Left lobe of liver (tissue), 2 donors: ENCODE measurements around the gene GOLPH3. TPM values are rescaled to one million over a fixed set of nuclear protein-coding genes. Genes with fewer than 3 reads are reported as not detected.
A peak's percentile ranks its signal among the peaks of the same experiment; 100 is the strongest.
"Not testable (repeated sequence)": the region's sequence is repeated elsewhere in the genome, so short reads cannot be mapped to it uniquely, and the experiment has no call there.

Experiments
- ATAC-seq: fragments of 200-7000 bp; cut with Tn5 transposase; one replicate; pipeline ENCODE4 v1.9.1; 2020; ENCODE audit warnings: mild to moderate bottlenecking, moderate library complexity
- DNase-seq: peaks from one replicate; pipeline ENCODE4 v3.0.0-alpha.2; 2020; ENCODE audit warnings: low spot score
- total RNA-seq: library from RNA; stranded (reverse); gene quantifications from one replicate; pipeline ENCODE4 v1.2.1, GENCODE V29; 2021
- donor health status: DM: no; HTN: no; CAD: no; lungs with moderate emphysema.
- donor health status: DM: no; HTN: yes; CAD: no.

GOLPH3 gene
- total RNA-seq, 1 donor from 2014 or later: 66.6 TPM

DNA sequence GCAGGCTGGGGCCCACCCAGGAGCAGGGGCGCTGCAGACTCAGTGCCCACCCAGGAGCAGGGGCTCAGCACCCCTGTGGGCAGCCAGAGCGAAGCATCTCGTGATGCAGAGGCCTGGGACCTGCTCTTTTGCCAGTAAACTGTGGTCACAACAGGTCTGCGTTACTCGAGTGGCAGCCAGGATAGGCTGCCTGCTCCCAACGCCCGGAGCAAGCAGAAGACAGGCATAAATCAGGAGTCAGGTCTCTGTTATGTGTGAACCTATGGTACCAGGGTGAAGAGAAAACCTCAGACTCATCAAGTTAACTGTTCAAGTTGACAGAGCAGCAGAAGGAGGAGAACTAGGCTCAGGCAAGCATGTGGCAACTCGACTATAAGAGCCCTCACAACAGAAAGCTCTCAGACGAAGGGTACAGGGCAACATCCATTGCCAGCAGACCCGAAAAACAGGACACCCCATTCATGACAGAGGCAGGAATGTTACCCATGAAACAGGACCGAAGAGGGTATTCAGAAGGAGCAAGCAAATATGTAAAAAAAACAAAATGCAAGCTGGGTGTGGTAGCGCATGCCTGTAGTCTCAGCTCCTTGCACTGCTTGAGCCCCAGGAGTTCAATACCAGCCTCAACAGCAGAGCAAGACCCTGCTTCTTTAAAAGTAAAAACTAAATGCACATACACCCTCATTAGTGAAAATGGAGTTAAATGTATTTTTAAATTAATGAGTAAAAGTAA, 71.7 kb downstream of the GOLPH3 start:
- DNase-seq (no peak), ATAC-seq (no peak)

DNA sequence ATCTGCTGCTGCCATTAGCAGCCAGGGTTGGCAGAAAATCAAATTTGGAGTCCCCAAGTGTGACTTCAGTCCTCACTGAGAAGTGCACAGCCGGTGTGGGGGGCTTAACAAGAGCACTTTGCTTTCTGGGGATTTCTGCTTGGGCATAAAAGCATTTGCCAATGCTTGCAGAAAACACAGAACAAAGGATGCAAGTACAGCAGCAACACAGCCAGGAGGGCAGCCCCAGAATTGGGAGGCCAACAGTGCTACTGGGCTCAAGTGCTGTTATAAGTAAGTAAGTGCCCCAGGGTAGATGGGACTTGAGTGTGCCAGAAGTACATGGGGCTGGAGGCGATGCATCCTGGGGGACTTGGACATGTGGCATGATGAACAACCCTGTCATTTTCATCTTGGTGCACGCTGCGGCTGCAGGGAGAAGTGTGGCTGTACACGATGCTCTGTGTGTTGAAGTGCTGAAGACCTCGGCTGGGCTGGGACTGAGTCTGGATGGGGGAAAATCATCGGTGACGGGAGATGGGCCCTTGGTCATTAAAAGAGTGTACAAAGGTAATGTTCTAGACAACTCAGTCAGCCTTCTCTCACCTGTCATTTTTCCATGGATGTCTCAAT, 73.3 kb downstream of the GOLPH3 start:
- no peak for ATAC-seq
- DNase-seq: no peak

DNA sequence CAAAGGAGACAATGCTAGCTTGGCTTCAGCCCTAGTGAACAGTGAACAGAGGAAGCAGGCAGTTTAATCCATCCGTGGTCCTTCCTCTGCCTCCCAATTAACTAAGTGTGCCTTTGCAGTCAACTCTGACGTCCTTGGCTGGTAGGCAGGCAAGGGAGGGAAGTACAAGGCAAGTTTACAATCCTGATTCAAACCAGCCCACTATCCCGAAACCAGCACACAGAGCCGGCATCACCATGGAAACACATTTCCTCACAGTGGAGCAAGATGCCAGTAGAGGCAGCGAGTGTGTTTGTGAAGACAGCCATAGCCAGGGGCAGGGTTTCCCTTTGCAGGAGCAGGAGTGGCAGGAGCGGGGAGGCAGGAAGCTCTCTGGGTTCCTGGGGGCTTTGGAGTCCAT, 73.9 kb downstream of the GOLPH3 start:
- no peak for DNase-seq
- no peak for ATAC-seq

DNA sequence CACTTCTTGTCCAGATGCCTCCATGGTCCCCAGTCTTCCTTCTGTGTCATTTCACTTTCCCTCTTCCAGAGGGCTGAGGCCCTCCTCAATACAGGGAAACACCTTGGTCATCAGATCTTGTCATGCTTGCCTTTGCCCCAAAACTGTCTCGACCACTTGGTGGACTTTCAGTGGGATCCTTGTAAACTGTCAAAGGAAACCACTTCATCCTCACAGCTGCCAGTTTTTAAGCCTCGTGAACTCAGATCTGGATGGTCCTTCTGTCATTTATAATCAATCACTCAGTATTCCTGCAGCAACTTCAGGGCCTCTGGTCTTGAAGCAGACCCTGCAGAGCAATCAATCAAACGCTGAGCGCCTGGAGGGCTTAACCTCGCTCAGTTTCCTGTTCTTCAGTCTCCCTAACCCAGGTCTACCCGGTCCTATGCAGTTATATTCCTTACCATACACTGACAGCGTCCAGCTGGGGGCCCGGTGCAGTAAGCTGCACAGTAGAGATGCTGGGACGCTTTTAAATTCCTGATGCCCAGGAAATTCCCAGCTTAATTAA, 74.6 kb downstream of the GOLPH3 start:
- ATAC-seq (no peak), DNase-seq (no peak)

DNA sequence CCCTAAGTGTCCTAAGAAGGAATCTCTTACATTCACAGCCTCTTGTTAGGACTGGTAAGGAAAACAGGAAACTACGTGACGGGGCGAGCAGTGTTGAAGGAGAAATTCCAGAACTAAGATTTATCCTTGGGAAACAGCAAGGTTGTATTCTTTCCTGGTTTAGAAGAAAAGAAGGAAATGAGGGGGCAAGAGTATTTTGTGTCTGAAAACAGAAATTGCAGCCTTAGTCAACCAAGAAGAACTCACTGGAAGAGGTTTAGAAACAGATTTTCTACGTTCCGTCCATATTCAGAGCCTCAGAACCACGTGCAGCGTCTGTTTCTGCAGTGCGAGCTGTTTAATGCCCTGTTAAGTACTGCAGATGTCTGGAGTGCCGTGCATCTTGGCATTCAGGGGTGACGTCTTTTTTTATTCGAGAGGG, 75.2 kb downstream of the GOLPH3 start:
- ATAC-seq (peak; percentile 40), DNase-seq (no peak)

DNA sequence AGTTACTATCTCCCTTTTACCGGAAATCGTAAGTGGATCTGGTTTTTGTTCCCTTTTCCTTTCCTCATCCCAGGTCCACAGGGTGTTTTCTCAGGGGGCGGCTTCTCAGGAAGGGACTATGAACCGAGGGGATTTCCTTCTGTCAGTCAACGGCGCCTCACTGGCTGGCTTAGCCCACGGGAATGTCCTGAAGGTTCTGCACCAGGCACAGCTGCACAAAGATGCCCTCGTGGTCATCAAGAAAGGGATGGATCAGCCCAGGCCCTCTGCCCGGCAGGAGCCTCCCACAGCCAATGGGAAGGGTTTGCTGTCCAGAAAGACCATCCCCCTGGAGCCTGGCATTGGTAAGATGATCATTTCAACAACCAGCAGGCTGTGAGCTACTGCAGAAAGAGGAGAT, 75.8 kb downstream of the GOLPH3 start:
- no peak for DNase-seq
- ATAC-seq: peak; percentile 52

DNA sequence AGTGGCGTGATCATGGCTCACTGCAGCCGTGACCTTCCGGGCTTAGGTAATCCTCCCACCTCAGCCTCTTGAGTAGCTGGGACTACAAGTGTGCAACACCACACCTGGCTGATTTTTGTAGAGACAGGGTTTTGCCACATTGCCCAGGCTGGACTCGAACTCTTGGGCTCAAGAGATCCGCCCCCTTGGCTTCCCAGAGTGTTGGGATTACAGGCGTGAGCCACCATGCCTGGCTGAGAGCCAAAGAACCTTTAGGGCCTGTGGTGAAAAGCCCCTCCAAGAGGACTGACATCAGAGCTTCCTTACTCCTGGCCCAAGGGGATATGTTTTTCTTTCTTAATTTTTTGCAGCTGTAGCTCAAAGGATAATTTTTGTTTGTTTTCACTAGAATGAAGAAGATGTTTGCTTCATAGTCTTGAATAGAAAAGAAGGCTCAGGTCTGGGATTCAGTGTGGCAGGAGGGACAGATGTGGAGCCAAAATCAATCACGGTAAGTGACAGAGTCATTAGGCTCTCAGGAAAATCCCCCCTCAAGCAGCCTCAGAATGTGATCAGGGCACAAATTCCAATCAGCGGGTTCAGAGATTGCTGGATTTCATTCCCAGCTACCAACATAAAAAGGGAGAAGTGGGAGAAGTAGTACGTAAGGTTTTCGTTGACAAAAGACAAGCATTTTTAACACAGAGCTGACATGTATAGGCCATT, 77.1 kb downstream of the GOLPH3 start:
- DNase-seq: no peak
- no peak for ATAC-seq

DNA sequence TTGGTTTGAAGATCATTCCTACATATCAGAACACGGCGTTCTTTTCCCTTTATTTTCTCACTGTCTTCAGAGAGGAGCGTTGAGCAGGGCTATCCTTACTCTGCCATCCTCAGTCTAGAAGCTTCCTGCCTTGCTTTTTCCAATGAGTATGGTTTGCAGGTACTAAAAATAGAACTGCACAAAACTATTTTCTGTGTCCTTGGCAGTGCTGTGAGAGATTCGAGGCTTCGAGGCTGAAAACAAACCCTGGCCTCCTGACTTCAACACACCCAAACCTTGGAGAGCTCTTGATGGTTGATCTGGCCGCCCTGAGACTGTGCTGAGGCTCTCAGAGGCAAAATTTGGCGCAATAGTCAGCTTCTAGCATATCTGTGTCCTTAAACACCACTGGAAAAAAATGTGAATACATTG, 78.9 kb downstream of the GOLPH3 start:
- ATAC-seq (no peak), DNase-seq (no peak)

DNA sequence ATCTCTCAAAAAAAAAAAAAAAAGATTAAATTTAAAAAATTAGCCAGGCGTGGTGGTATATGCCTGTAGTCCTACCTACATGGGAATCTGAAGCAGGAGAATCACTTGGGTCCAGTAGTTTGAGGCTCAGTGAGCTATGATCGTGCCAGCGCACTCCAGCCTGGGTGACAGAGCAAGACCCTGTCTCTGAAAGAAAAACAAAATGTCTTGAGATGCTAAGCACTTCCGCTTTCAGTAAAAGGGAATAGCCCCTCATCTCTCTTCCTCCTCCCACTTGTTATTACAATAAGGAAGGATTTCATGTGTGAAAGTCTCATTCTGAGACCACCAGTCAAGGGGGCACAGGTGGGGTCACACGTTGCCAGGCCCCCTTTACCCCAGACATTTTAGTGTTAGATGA, 79.4 kb downstream of the GOLPH3 start:
- ATAC-seq: no peak
- no peak for DNase-seq

DNA sequence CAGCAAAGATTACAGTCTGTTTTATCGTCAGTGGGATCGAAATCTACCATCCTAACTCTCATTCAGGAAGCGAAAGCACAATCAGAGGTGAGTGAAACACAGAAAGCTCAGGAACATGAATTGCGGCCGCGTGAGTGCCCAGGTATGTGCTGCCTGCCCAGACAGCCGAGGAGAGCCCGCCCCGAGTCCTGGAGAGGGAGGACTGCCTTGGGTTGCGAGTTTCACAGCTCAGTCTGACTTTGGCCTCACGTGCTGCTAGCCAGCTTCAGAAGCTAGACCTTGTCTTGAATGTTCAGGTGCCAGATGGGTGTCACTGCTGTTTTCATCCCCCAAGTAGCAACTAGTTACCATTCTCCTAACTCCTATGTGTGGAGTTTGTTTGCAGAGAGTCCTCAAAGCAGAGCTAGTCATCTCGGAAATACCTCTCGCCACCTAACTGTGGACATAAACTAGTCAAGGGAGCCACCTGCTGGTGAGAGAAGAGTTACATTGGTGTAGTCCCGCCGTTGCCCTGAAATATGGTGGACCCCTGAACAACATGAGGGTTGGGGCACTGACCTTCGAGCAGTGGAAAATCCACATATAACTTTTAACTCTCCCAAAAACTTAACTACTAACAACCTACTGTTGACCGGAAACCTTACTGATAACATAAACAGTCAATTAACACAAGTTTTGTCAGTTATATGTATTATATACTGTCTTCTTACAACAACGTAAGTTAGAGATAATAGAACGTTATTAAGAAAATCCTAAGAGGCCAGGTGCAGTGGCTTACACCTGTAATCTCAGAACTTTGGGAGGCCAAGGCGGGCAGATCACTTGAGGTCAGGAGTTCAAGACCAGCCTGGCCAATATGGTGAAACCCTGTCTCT, 80.9 kb downstream of the GOLPH3 start:
- peak; percentile 89 for ATAC-seq
- no peak for DNase-seq

DNA sequence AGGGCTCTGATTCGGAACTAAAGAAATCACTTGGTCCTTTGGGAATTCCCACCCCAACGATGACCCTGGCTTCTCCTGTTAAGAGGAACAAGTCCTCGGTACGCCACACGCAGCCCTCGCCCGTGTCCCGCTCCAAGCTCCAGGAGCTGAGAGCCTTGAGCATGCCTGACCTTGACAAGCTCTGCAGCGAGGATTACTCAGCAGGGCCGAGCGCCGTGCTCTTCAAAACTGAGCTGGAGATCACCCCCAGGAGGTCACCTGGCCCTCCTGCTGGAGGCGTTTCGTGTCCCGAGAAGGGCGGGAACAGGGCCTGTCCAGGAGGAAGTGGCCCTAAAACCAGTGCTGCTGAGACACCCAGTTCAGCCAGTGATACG, 83.4 kb downstream of the GOLPH3 start:
- ATAC-seq (no peak), DNase-seq (no peak)

DNA sequence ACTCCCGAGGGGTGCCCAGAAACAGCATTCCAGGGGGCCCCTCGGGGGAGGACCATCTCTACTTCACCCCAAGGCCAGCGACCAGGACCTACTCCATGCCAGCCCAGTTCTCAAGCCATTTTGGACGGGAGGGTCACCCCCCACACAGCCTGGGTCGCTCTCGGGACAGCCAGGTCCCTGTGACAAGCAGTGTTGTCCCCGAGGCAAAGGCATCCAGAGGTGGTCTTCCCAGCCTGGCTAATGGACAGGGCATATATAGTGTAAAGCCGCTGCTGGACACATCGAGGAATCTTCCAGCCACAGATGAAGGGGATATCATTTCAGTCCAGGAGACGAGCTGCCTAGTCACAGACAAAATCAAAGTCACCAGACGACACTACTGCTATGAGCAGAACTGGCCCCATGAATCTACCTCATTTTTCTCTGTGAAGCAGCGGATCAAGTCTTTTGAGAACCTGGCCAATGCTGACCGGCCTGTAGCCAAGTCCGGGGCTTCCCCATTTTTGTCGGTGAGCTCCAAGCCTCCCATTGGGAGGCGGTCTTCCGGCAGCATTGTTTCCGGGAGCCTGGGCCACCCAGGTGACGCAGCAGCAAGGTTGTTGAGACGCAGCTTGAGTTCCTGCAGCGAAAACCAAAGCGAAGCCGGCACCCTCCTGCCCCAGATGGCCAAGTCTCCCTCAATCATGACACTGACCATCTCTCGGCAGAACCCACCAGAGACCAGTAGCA, 83.9 kb downstream of the GOLPH3 start:
- DNase-seq (no peak), ATAC-seq (no peak)

DNA sequence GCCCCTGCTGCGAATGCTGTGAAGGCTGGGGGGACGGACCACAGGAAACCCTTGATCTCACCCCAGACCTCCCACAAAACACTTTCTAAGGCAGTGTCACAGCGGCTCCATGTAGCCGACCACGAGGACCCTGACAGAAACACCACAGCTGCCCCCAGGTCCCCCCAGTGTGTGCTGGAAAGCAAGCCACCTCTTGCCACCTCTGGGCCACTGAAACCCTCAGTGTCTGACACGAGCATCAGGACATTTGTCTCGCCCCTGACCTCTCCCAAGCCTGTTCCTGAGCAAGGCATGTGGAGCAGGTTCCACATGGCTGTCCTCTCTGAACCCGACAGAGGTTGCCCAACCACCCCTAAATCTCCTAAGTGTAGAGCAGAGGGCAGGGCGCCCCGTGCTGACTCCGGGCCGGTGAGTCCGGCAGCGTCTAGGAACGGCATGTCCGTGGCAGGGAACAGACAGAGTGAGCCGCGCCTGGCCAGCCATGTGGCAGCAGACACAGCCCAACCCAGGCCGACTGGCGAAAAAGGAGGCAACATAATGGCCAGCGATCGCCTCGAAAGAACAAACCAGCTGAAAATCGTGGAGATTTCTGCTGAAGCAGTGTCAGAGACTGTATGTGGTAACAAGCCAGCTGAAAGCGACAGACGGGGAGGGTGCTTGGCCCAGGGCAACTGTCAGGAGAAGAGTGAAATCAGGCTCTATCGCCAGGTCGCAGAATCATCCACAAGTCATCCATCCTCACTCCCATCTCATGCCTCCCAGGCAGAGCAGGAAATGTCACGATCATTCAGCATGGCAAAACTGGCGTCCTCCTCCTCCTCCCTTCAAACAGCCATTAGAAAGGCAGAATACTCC, 84.7 kb downstream of the GOLPH3 start:
- ATAC-seq (peak; percentile 29), DNase-seq (no peak)

DNA sequence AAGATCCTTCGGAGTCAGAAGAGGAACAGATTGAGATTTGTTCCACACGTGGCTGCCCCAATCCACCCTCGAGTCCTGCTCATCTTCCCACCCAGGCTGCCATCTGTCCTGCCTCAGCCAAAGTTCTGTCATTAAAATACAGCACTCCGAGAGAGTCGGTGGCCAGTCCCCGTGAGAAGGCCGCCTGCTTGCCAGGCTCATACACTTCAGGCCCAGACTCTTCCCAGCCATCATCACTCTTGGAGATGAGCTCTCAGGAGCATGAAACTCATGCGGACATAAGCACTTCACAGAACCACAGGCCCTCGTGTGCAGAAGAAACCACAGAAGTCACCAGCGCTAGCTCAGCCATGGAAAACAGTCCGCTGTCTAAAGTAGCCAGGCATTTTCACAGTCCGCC, 85.9 kb downstream of the GOLPH3 start:
- no peak for ATAC-seq
- DNase-seq: no peak

DNA sequence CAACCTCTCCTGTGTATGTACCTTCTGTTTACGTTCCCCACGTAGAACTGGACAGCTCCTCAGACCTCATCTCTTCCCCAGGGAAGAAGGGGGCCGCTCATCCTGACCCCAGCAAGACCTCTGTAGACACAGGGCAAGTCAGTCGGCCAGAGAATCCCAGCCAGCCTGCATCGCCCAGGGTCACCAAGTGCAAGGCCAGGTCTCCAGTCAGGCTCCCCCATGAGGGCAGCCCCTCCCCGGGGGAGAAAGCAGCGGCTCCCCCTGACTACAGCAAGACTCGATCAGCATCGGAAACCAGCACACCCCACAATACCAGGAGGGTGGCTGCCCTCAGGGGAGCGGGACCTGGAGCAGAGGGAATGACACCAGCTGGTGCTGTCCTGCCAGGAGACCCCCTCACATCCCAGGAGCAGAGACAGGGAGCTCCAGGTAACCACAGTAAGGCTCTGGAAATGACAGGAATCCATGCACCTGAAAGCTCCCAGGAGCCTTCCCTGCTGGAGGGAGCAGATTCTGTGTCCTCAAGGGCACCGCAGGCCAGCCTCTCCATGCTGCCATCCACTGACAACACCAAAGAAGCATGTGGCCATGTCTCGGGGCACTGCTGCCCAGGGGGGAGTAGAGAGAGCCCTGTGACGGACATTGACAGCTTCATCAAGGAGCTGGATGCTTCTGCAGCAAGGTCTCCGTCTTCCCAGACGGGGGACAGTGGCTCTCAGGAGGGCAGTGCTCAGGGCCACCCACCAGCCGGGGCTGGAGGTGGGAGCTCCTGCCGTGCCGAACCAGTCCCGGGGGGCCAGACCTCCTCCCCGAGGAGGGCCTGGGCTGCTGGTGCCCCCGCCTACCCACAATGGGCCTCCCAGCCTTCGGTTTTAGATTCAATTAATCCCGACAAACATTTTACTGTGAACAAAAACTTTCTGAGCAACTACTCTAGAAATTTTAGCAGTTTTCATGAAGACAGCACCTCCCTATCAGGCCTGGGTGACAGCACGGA, 86.7 kb downstream of the GOLPH3 start:
- ATAC-seq: no peak
- DNase-seq: no peak

DNA sequence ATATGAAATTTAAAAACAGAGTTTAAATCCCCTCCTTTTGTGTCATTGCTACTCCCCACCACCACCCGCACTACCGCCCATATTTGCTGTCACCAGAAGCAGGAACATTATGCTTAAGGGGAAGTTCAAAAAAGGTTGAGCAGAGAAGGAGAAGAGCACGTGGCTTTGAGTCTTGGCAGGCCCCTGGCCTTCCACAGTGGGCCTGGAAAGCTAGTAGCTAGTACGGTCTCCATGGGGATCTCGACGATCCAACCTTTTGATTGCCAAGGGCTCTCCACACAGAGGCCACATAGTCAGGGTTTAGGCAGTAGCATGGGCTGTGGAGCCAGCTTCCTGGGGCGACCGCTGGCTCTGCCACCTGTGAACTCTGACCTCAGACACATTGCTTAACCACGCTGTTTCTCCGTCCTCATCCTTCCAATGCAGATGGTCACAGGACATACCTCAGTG, 90.1 kb downstream of the GOLPH3 start:
- DNase-seq: peak; percentile 67
- peak; percentile 98 for ATAC-seq

DNA sequence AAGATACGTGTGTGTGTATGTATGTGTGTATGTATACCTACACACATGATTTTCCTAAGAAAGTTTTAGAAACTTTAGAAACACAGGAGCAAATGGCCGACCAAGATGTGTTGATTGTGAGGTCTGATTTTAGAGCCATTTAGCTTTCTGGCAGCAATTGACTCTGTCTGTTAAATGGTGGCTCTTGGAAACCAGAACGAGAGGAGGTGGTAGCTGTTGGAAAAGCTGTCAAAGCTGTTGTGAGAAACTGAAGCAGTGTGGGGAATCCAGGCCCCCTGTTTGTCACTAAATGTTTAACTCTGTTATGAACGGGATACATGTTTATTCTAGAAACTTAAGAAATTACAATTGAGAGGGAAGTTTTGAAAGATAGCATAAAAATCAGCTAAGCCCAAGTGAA, 91.4 kb downstream of the GOLPH3 start:
- ATAC-seq (no peak), DNase-seq (no peak)

DNA sequence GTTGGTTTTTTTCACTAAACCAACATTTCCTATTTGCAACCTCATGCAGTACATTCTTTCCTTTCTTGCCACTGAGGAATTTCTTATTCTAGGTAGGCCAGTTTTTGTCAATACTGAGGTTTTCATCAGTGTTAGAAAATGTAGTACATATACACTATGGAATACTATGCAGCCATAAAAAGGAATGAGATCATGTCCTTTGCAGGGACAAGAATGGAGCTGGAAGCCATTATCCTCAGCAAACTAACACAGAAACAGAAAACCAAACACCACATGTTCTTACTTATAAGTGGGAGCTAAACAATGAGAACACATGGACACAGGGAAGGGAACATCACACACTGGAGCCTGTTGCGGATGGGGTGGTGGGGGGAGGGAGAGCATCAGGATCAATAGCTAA, 93.6 kb downstream of the GOLPH3 start:
- DNase-seq, ATAC-seq: not testable (repeated sequence)
